GM12891 (cell line): ENCODE measurements around the gene EPB41L1.

ENCODE experiments used
- POLR2A ChIP-seq: IDR thresholded peaks from 2 replicates; pipeline ENCODE4 v1.6.1; 2011; ENCODE audit warnings: low read depth, low read length, control low read depth
- TAF1 ChIP-seq: IDR thresholded peaks from 2 replicates; pipeline ENCODE4 v1.6.1; 2011; ENCODE audit warnings: low read depth, low read length, control low read depth

DNA sequence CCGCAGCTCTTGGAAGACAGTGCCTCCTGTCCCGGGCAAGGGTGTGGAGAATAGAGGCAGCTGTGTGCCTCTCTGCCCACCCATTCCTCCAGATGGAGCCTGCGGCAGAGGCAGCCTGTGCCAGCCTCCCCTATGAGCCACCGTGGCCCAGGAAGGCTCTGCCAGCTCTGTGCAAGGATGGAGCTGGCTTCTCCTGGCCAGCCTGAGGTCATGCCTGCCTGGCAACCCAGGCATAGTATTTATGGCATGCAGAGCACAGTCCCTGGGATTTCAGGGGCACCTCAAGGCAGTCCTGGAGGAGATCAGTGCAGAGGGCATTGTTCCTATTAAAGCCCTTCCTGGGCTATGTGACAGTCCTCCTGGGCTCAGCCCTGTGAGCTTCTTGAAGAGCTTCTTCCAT lies 1.5 kb downstream of the EPB41L1 start:
- TF ChIP-seq POLR2A (no peak), TAF1 (no peak)
